ENCODE results near the gene C8A. TPM values are rescaled to one million over a fixed set of nuclear protein-coding genes. Genes with fewer than 3 reads are reported as not detected.

The C8A gene
- total RNA-seq, 2 experiments from 2014 or later: not detected

DNA sequence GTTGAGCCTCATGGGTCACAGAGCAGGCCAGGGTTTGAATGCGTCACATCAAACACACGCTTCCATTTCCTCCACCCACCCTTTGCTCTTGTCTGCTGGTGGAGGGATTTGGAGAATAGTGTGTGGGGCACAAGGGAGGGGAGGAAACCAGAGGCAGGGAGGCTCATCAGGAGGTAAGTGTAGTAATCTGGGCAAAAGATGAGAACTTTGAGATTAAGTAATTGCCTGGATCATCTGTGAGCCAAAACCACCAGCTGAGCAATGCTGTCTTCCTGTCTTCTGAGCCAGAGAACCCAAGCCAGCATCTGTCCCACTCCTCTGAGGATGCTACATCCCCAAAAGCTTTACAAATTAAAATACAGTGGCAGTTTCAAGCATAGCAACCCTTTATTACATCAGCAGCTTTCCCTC is 66.0 kb downstream of the C8A start:
- Mint-ChIP-seq H3K27ac (no peak overlapping the region), H3K36me3 (ENCODE audit: low read depth) (no peaks in the 10 kb centered on the region), H3K4me3 (no peak overlapping the region), H3K9me3 (no peaks in the 10 kb centered on the region), H3K27me3 (peaks cover 22% of the 10 kb centered on the region), H3K4me1 (ENCODE audit: low read depth) (no peaks in the 10 kb centered on the region)
- no peak for TF ChIP-seq CTCF (IDR thresholded peaks at IDR 0.05)
- no peaks in the 10 kb centered on the region for H3K36me3 ChIP-seq (ENCODE audit: insufficient read depth, low read length)
- H3K27ac ChIP-seq (ENCODE audit: low read depth in 1 of 2, low read length in 2 of 2): no peak overlapping the region
- ChIA-PET CTCF (no interaction called here), POLR2A (no interaction called here)
- H3K4me3 ChIP-seq (ENCODE audit: low read length): no peak overlapping the region
- H3K4me1 ChIP-seq (ENCODE audit: insufficient read depth, low read length): no peaks in the 10 kb centered on the region
- DNase-seq: no peak
- H3K27me3 ChIP-seq (ENCODE audit: control insufficient read depth in 1 of 2, insufficient read depth in 2 of 2, low read length in 2 of 2): no peaks in the 10 kb centered on the region
- intact Hi-C loops (cut with DNase I, micrococcal nuclease): loop anchor here in 1 of 2 experiments (10.0 kb wide), 1 partner anchor 56 kb away; no protein-coding TSS in a partner anchor
- no peak for ATAC-seq (ENCODE audit: poor library complexity)
- no peaks in the 10 kb centered on the region for H3K9me3 ChIP-seq (ENCODE audit: control insufficient read depth in 1 of 2, insufficient read depth in 1 of 2, low read length in 2 of 2)

DNA sequence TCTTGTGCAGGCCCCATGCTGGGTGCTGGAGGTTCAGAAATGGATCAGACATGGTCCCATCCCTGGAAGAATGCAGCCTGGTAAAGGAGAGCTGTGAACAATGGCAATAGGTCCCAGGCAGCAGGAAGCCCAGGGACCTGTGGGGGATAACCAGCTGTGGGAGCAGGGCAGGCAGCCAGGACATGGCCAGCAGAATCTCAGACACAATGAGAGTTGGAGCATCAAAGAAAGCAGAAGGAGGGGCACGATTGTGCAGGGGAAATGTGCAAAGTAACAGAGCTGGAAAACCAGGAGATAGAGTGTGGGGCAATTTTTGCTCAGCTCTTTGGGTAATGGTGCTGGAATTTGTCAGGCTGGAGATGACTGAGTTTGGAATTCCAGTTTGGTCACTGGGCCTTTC is 66.9 kb downstream of the C8A start:
- ATAC-seq (ENCODE audit: poor library complexity): no peak
- H3K9me3 ChIP-seq (ENCODE audit: control insufficient read depth in 1 of 2, insufficient read depth in 1 of 2, low read length in 2 of 2): no peaks in the 10 kb centered on the region
- POLR2A ChIA-PET: no interaction called here

DNA sequence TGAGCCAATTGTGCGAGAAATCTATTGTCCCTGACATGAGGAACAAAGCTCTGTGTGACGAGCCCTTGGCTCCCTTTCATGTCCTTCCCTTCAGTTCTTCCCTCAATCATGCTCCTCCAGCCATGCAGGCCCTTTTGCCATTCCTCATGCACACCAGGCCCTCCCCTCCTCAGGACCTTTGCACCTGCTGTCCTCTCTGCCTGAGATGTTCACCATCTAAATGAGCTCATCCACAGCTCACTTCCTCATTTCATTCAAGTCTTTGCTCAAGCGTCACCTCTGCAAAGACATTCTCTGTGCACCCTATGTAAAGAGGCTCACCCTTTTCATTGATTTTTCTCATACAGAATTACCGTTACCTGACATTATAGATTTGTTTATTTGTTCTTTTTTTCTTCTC is 67.5 kb downstream of the C8A start:
- no peak overlapping the region for H3K4me3 Mint-ChIP-seq
- H3K27me3 Mint-ChIP-seq: peaks cover 30% of the 10 kb centered on the region
- no peaks in the 10 kb centered on the region for H3K36me3 ChIP-seq (ENCODE audit: insufficient read depth, low read length)
- H3K4me3 ChIP-seq (ENCODE audit: low read length): no peak overlapping the region
- no peaks in the 10 kb centered on the region for H3K9me3 ChIP-seq (ENCODE audit: control insufficient read depth in 1 of 2, insufficient read depth in 1 of 2, low read length in 2 of 2)
- no peak for DNase-seq
- H3K36me3 Mint-ChIP-seq (ENCODE audit: low read depth): no peaks in the 10 kb centered on the region
- H3K27ac Mint-ChIP-seq: no peak overlapping the region
- ChIA-PET CTCF (no interaction called here), POLR2A (no interaction called here)
- H3K9me3 Mint-ChIP-seq: no peaks in the 10 kb centered on the region
- H3K27me3 ChIP-seq (ENCODE audit: control insufficient read depth in 1 of 2, insufficient read depth in 2 of 2, low read length in 2 of 2): no peaks in the 10 kb centered on the region
- H3K4me1 ChIP-seq (ENCODE audit: insufficient read depth, low read length): no peaks in the 10 kb centered on the region
- intact Hi-C loops (cut with DNase I, micrococcal nuclease): loop anchor here in 1 of 2 experiments (10.0 kb wide), 1 partner anchor 57 kb away; no protein-coding TSS in a partner anchor
- no peak for TF ChIP-seq CTCF (IDR thresholded peaks at IDR 0.05)
- no peak overlapping the region for H3K27ac ChIP-seq (ENCODE audit: low read depth in 1 of 2, low read length in 2 of 2)
- ATAC-seq (ENCODE audit: poor library complexity): no peak
- H3K4me1 Mint-ChIP-seq (ENCODE audit: low read depth): no peaks in the 10 kb centered on the region

More for the DNA sequence above, 66.9 kb downstream of the C8A start:
- DNase-seq: no peak
- Histone ChIP-seq H3K27me3 (ENCODE audit: control insufficient read depth in 1 of 2, insufficient read depth in 2 of 2, low read length in 2 of 2) (no peaks in the 10 kb centered on the region), H3K4me1 (ENCODE audit: insufficient read depth, low read length) (no peaks in the 10 kb centered on the region), H3K4me3 (ENCODE audit: low read length) (no peak overlapping the region), H3K36me3 (ENCODE audit: insufficient read depth, low read length) (no peaks in the 10 kb centered on the region), H3K27ac (ENCODE audit: low read depth in 1 of 2, low read length in 2 of 2) (no peak overlapping the region)
- peaks cover 30% of the 10 kb centered on the region for H3K27me3 Mint-ChIP-seq
- H3K27ac Mint-ChIP-seq: no peak overlapping the region
- H3K9me3 Mint-ChIP-seq: no peaks in the 10 kb centered on the region
- CTCF ChIA-PET: no interaction called here
- H3K4me1 Mint-ChIP-seq (ENCODE audit: low read depth): no peaks in the 10 kb centered on the region
- TF ChIP-seq CTCF (IDR thresholded peaks at IDR 0.05): no peak
- no peaks in the 10 kb centered on the region for H3K36me3 Mint-ChIP-seq (ENCODE audit: low read depth)
- no peak overlapping the region for H3K4me3 Mint-ChIP-seq
- intact Hi-C loops (cut with DNase I, micrococcal nuclease): loop anchor here in 1 of 2 experiments (10.0 kb wide), 1 partner anchor 57 kb away; no protein-coding TSS in a partner anchor

All from CD4-positive, alpha-beta T cell (primary cell).